Measurements from ENCODE around the gene KIF21B. TPM values are rescaled to one million over a fixed set of nuclear protein-coding genes. Genes with fewer than 3 reads are reported as not detected.

Gene KIF21B
- total RNA-seq, 1 experiment from 2014 or later: 12.7 TPM

GRCh38 chr1:201059871-201060555 lies 36.5 kb upstream of the KIF21B start:
- Histone ChIP-seq H3K27me3 (ENCODE audit: control insufficient read depth, insufficient read depth, low read length) (no peaks in the 10 kb centered on the region), H3K4me3 (ENCODE audit: insufficient read depth, low read depth, low read length) (no peak overlapping the region), H3K36me3 (replicated peaks; ENCODE audit: control insufficient read depth, insufficient read depth, low read length) (no peaks in the 10 kb centered on the region)
- DNase-seq: no peak

GRCh38 chr1:201059401-201059800 lies 35.9 kb upstream of the KIF21B start:
- peak; percentile 78 for DNase-seq
- no peak overlapping the region for H3K4me3 ChIP-seq (ENCODE audit: insufficient read depth, low read depth, low read length)
- no peaks in the 10 kb centered on the region for H3K27me3 ChIP-seq (ENCODE audit: control insufficient read depth, insufficient read depth, low read length)
- no peaks in the 10 kb centered on the region for H3K36me3 ChIP-seq (replicated peaks; ENCODE audit: control insufficient read depth, insufficient read depth, low read length)

- H3K4me3 ChIP-seq (ENCODE audit: insufficient read depth, low read depth, low read length): no peak overlapping the region
- DNase-seq: no peak
- no peaks in the 10 kb centered on the region for H3K36me3 ChIP-seq (replicated peaks; ENCODE audit: control insufficient read depth, insufficient read depth, low read length)
- H3K27me3 ChIP-seq (ENCODE audit: control insufficient read depth, insufficient read depth, low read length): no peaks in the 10 kb centered on the region; the same call in 1 of the 2 replicates
Measured at GRCh38 chr1:201054091-201054543, 30.6 kb upstream of the KIF21B start.

DNA sequence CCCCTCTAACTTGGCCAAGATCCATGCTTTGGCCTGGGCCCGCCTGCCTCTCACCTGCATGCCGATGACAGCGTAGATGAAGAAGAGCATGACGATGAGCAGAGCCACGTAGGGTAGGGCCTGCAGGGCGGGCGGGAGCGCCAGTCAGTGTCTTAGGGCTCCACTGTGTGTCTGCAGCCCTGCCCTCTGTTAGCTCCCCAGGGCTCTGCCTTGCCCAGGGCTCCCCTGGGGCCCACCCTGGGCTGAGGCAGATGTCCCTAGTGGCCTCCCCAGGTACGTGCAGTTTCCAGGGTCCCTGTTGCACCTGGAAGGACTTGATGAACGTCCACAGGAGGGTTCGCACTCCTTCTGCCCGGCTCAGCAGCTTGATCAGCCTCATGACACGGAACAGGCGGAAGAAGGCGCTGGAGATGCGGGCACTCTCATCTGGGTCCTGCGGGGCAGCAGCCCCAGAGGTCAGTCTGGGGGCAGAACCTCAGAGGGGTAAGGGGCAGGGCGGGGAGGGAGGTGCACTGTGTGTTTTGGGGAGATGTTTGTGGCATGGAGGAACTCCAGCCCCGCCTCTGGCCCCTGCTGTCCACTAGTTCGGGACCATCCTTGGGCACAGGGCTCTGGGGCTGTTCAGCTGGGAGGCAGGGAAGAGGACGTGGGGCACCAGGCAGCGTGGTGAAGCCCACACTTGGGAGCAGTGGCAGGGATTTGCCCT lies 29.8 kb upstream of the KIF21B start:
- DNase-seq: peak; percentile 82
- H3K27me3 ChIP-seq (ENCODE audit: control insufficient read depth, insufficient read depth, low read length): no peaks in the 10 kb centered on the region; the same call in 1 of the 2 replicates

DNA sequence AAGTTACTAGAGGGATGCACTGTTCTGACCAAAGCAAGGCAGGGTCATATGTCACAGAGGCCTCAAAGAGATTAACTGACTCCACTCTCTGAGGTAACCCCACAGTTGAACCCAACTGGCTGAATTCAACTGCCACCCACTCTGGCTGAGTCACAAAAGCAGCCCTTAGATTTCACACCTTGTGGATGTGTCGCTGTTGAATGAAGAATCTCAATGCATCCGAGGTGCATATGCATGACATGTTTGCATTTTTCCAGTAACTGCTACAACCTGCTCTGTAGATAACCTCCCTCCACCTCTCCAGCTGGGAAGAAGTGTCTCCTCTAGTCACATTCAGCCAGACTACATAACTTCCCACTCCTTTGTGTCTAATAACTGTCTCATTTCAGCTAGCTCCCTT lies 27.9 kb upstream of the KIF21B start:
- H3K36me3 ChIP-seq (replicated peaks; ENCODE audit: control insufficient read depth, insufficient read depth, low read length): no peaks in the 10 kb centered on the region
- H3K27me3 ChIP-seq (ENCODE audit: control insufficient read depth, insufficient read depth, low read length): no peaks in the 10 kb centered on the region; the same call in 1 of the 2 replicates
- DNase-seq: no peak
- H3K4me3 ChIP-seq (ENCODE audit: insufficient read depth, low read depth, low read length): no peak overlapping the region

More for the DNA sequence above, 29.8 kb upstream of the KIF21B start:
- no peak overlapping the region for H3K4me3 ChIP-seq (ENCODE audit: insufficient read depth, low read depth, low read length)
- H3K36me3 ChIP-seq (replicated peaks; ENCODE audit: control insufficient read depth, insufficient read depth, low read length): no peaks in the 10 kb centered on the region

DNA sequence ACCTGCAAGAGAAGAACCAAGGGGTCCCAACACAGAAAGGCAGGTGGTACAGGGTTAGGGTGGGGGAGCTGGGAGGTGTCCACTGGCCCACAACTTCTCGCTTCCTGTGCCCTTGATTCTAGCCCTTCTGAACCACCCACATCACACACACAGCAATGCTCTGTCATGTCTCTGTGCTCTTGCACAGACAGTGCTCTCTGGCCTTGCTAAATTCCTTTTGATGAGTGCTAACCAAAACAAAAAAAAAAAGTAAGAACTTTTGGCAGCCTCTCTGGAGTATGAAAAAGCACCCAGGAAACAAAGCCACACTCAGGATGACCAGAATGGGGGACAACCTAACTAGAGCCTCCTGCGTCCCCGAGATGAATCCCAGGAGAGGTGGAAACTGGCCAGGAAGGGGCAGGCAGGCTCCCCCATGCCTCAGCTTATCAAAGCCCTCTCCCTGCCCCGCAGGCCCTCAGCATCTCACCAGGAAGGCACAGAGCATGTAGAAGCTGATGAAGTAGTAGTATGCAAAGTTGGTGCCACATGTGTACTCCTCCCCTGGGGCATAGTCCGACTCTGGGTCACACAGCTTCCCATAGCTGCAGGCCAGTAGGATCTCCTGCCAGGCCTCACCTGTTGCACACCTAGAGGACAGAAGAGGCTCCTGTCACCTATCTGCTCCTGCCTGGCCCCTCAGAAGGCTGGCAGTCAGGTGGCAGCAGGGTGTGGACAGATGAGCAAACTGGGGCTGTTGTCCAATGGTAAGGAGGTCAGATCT lies 27.2 kb upstream of the KIF21B start:
- DNase-seq: no peak
- Histone ChIP-seq H3K4me3 (ENCODE audit: insufficient read depth, low read depth, low read length) (no peak overlapping the region), H3K36me3 (replicated peaks; ENCODE audit: control insufficient read depth, insufficient read depth, low read length) (no peaks in the 10 kb centered on the region), H3K27me3 (ENCODE audit: control insufficient read depth, insufficient read depth, low read length) (no peaks in the 10 kb centered on the region; the same call in 1 of the 2 replicates)

DNA sequence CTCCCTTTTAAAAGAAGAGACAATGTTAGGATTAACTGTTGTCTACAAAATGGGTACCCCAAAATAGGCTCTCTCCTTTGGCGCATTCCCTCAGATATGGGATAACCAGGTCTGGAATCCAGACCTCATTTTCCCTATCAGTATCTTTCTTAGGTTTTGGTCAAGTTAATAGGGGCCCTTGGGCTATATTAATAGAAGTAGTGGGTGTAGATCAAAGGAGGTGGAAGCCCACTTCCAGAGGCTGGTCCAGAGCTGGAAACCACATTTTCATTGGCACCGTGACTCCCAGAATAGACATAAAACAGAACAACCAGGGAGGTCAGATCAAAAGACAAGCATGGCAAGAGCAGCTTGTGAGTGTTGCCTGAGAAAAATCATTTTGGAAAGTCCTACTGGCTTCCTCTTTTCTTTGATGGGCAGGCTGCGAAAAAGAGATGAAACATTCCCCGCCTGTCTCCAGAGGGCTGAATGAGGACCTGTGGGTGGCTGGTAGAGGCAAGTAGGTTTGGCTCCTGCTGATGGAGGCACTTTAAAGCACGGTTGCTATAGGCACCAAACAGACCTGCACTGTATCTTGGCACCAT lies 25.8 kb upstream of the KIF21B start:
- no peak for DNase-seq
- Histone ChIP-seq H3K36me3 (replicated peaks; ENCODE audit: control insufficient read depth, insufficient read depth, low read length) (no peaks in the 10 kb centered on the region), H3K27me3 (ENCODE audit: control insufficient read depth, insufficient read depth, low read length) (no peaks in the 10 kb centered on the region; the same call in 1 of the 2 replicates), H3K4me3 (ENCODE audit: insufficient read depth, low read depth, low read length) (no peak overlapping the region)

- Histone ChIP-seq H3K36me3 (replicated peaks; ENCODE audit: control insufficient read depth, insufficient read depth, low read length) (no peaks in the 10 kb centered on the region), H3K4me3 (ENCODE audit: insufficient read depth, low read depth, low read length) (no peak overlapping the region), H3K27me3 (ENCODE audit: control insufficient read depth, insufficient read depth, low read length) (no peaks in the 10 kb centered on the region; the same call in 1 of the 2 replicates)
- no peak for DNase-seq
Measured at GRCh38 chr1:201048521-201048920, 25.0 kb upstream of the KIF21B start.

DNA sequence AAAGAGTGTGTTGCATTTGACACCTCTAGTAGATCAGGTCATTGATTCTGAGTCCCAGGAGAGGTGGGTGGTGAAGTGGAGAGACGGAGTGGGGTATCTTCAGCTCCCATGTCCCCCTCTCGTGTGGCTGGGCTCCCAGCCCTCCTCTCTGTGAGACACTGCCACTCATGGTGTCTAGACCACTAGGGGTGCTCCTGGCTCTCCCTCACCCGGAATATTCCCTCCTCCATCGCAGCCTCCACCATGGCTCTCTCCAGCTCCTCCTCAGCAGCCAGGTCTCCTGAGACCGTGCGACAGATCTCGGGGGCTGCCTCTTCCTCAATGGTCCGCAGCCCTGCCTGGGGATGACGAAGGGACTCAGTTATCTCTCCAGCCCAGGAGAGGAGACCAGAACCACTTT lies 20.6 kb upstream of the KIF21B start:
- Histone ChIP-seq H3K27me3 (ENCODE audit: control insufficient read depth, insufficient read depth, low read length) (no peaks in the 10 kb centered on the region), H3K4me3 (ENCODE audit: insufficient read depth, low read depth, low read length) (no peak overlapping the region), H3K36me3 (replicated peaks; ENCODE audit: control insufficient read depth, insufficient read depth, low read length) (no peaks in the 10 kb centered on the region)
- DNase-seq: no peak

DNA sequence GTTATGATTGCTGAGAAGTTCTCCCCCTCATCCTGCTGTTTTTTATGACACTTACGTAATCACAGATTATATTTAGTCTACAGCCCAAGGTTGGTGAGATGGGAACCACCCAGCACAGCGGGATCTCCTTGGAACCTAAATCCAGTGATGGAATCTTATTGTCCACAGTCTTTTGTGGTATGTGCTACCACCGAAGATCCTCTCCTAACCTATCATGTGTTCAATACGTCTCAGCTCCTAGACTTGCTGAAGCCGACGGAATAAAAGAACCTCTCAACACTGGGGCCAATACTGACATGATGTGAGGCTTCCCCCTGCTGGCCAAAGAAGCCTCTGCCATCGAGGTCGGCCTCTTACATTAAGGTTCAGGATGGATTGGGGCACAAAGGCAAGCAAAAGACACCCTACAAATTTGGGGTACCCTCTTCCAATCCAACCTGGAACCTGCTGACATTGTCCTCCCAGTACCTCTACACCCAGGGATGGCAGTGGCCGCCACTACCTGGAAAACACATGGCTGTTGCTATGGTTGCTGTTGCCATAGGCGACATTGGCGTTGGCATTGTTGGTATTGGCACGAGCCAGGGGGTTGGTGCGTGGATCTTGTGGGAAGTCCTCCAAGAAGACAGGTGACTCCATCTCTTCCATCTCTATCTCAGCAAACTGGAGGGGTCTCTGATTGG lies 19.4 kb upstream of the KIF21B start:
- peak; percentile 87 for DNase-seq
- no peaks in the 10 kb centered on the region for H3K27me3 ChIP-seq (ENCODE audit: control insufficient read depth, insufficient read depth, low read length)
- H3K36me3 ChIP-seq (replicated peaks; ENCODE audit: control insufficient read depth, insufficient read depth, low read length): no peaks in the 10 kb centered on the region
- no peak overlapping the region for H3K4me3 ChIP-seq (ENCODE audit: insufficient read depth, low read depth, low read length)

DNA sequence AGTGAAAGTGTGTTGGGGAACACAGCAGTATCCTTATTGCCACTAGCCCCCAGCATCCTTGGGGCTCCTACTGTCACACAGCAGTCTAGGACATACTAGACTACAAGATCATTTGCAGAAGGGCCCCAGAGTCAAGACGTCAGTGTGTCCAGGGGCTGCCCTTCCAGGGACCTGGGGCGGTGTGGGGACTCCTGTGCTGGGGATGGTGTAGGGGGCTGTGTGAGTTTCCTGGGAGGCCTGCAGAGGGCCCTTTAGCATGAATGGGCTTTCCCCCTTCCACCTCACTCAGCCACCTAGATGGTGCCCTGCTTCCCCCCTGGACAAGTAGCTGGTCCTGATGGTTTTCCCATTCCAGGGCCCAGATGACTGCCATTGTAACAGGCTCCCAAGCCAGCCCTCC lies 17.5 kb upstream of the KIF21B start:
- Histone ChIP-seq H3K36me3 (replicated peaks; ENCODE audit: control insufficient read depth, insufficient read depth, low read length) (no peaks in the 10 kb centered on the region), H3K4me3 (ENCODE audit: insufficient read depth, low read depth, low read length) (no peak overlapping the region)
- no peak for DNase-seq

DNA sequence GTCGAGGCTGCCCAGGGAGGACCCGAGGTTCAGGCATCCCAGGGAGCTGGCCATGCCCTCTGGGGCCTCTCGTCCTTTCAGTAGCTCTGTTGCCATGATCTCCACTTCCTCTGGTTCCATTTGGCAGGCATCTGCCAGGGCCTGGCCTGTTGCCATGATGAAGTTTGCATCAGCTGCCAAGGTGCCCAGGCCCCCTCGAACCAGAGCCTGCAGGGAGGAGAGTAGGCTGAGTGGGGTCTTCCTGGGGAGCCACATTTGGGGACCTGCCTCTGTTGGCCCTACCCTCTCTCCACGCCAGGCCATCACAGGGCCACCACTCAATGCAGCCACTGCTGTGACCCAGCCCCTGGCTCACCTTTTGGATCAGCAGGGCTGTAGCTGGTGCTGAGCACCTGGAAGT lies 16.4 kb upstream of the KIF21B start:
- H3K4me3 ChIP-seq (ENCODE audit: insufficient read depth, low read depth, low read length): no peak overlapping the region
- no peak for DNase-seq
- no peaks in the 10 kb centered on the region for H3K36me3 ChIP-seq (replicated peaks; ENCODE audit: control insufficient read depth, insufficient read depth, low read length)
- H3K27me3 ChIP-seq (ENCODE audit: control insufficient read depth, insufficient read depth, low read length): no peaks in the 10 kb centered on the region

More for the DNA sequence above, 17.5 kb upstream of the KIF21B start:
- H3K27me3 ChIP-seq (ENCODE audit: control insufficient read depth, insufficient read depth, low read length): no peaks in the 10 kb centered on the region

GRCh38 chr1:201039418-201039817 lies 15.9 kb upstream of the KIF21B start:
- no peak overlapping the region for H3K4me3 ChIP-seq (ENCODE audit: insufficient read depth, low read depth, low read length)
- H3K36me3 ChIP-seq (replicated peaks; ENCODE audit: control insufficient read depth, insufficient read depth, low read length): no peaks in the 10 kb centered on the region
- H3K27me3 ChIP-seq (ENCODE audit: control insufficient read depth, insufficient read depth, low read length): no peaks in the 10 kb centered on the region
- DNase-seq: no peak
